GM19397 (cell line): ENCODE measurements around the gene FHIP1A.

ENCODE experiments used
- ATAC-seq: cut with Tn5 transposase; IDR thresholded peaks from one replicate; pipeline ENCODE4 v1.9.1; 2021; ENCODE audit warnings: mild to moderate bottlenecking, moderate library complexity; ENCODE audit not compliant: unreplicated experiment

FHIP1A gene

GRCh38 chr4:151454513-151454912 is 45.5 kb downstream of the FHIP1A start:
- ATAC-seq: no peak

DNA sequence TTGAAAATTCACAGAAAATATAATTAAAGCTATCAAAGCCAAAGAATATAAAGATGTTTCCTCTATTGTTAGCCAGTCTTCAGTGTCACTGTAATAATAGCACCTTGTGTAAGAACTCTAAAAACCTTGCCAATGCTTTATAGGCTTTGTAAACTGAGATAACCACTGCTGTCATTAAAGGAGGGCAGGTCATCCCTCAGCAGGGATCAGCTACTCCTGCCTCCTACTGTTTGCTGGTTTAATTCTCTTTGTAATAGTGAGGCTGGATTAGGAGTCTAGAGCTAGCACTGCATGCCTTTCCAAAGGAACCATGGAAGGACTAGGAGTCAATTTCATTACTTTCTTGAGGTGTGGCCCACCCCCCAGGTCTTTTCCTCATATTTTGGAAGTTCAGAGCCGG is 46.2 kb downstream of the FHIP1A start:
- no peak for ATAC-seq

- ATAC-seq: no peak
These were observed 49.2 kb downstream of the FHIP1A start for GRCh38 chr4:151458148-151458547.
